Measurements from ENCODE around the gene AKR7A2.

- TF ChIP-seq CTCF (IDR thresholded peaks at IDR 0.05) (no peak), REST (IDR thresholded peaks at IDR 0.05; ENCODE audit: insufficient read depth in 1 of 2, low read depth in 2 of 2, low read length in 1 of 2) (no peak)
These were observed 51.5 kb downstream of the AKR7A2 start for GRCh38 chr1:19260211-19261138.

Data from Panc1 (cell line).